Astrocyte of the hippocampus (primary cell): ENCODE measurements around the gene RASAL1.
"Not testable (repeated sequence)": the region's sequence is repeated elsewhere in the genome, so short reads cannot be mapped to it uniquely, and the experiment has no call there.

Source experiments
- DNase-seq: peaks from one replicate; pipeline ENCODE4 v3.0.0; 2011; ENCODE audit warnings: low read depth, low spot score

Gene RASAL1

GRCh38 chr12:113118142-113118541 is 17.4 kb downstream of the RASAL1 start:
- no peak for DNase-seq

GRCh38 chr12:113117684-113118083 is 17.9 kb downstream of the RASAL1 start:
- DNase-seq = not testable (repeated sequence)

GRCh38 chr12:113116875-113117274 is 18.7 kb downstream of the RASAL1 start:
- DNase-seq = no peak

- no peak for DNase-seq
Measured at GRCh38 chr12:113115455-113116126, 20.0 kb downstream of the RASAL1 start.

GRCh38 chr12:113114447-113115178 is 20.9 kb downstream of the RASAL1 start:
- no peak for DNase-seq

- DNase-seq = no peak
Measured at GRCh38 chr12:113113397-113113796, 22.2 kb downstream of the RASAL1 start.

- DNase-seq = no peak
Measured at GRCh38 chr12:113112043-113112899, 23.3 kb downstream of the RASAL1 start.

- no peak for DNase-seq
Measured at GRCh38 chr12:113111247-113111646, 24.3 kb downstream of the RASAL1 start.

GRCh38 chr12:113109872-113110599 is 25.5 kb downstream of the RASAL1 start:
- no peak for DNase-seq

- no peak for DNase-seq
Measured at GRCh38 chr12:113109360-113109759, 26.2 kb downstream of the RASAL1 start.

- DNase-seq = no peak
Measured at GRCh38 chr12:113108308-113108707, 27.3 kb downstream of the RASAL1 start.

- DNase-seq = no peak
Measured at GRCh38 chr12:113106361-113106760, 29.2 kb downstream of the RASAL1 start.

- DNase-seq = no peak
Measured at GRCh38 chr12:113105606-113106271, 29.8 kb downstream of the RASAL1 start.

GRCh38 chr12:113104953-113105510 is 30.5 kb downstream of the RASAL1 start:
- DNase-seq = no peak

GRCh38 chr12:113103756-113104450 is 31.7 kb downstream of the RASAL1 start:
- no peak for DNase-seq

- no peak for DNase-seq
Measured at GRCh38 chr12:113102811-113103210, 32.8 kb downstream of the RASAL1 start.

- DNase-seq = no peak
Measured at GRCh38 chr12:113101751-113102150, 33.8 kb downstream of the RASAL1 start.

GRCh38 chr12:113099764-113100163 is 35.8 kb downstream of the RASAL1 start:
- DNase-seq = no peak

- no peak for DNase-seq
Measured at GRCh38 chr12:113099364-113099763, 36.2 kb downstream of the RASAL1 start.

- peak; percentile 93 for DNase-seq
Measured at GRCh38 chr12:113098441-113099028, 37.0 kb downstream of the RASAL1 start.
